ENCODE measurements around the gene DNM3.
A peak's percentile ranks its signal among the peaks of the same experiment; 100 is the strongest.

DNM3 gene

DNA sequence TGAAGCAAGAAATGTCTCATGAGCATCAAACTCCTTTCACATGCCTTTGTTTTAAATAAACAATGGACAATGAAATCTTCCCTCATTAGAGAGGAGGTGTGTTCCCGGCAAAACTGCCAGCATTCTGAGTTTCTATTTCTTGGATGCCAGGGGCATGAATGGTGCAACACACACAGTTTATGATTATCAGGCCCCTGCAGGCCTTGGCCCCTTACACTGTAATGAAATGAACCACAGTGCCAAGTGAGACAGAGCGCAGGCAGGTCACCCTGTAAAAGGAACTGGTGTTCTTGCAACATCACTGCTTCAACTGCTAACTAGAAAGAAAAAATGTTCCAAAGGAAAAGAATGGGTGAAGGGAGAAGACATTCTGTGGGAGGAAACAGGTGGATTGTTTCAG lies 606.3 kb downstream of the DNM3 start:
- TF ChIP-seq HDGF (IDR thresholded peaks at IDR 0.05; ENCODE audit: borderline replicate concordance) (no peak), ZNF384 (IDR thresholded peaks at IDR 0.05) (no peak), BHLHE40 (IDR thresholded peaks at IDR 0.05; ENCODE audit: borderline replicate concordance) (no peak), FOXA1 (IDR thresholded peaks at IDR 0.05) (no peak), NFRKB (IDR thresholded peaks at IDR 0.05) (no peak), LEF1 (IDR thresholded peaks at IDR 0.05; ENCODE audit: borderline replicate concordance) (no peak), SUZ12 (IDR thresholded peaks at IDR 0.05) (no peak), L3MBTL2 (conservative IDR thresholded peaks at IDR 0.05) (no peak), FOXK2 (IDR thresholded peaks at IDR 0.05) (no peak), SP1 (IDR thresholded peaks at IDR 0.05) (no peak), CTBP1 (IDR thresholded peaks at IDR 0.05; ENCODE audit: borderline replicate concordance) (no peak), FOXM1 (IDR thresholded peaks at IDR 0.05; ENCODE audit: borderline replicate concordance) (no peak), ARNT (IDR thresholded peaks at IDR 0.05) (no peak), TARDBP (IDR thresholded peaks at IDR 0.05) (no peak), ELF4 (IDR thresholded peaks at IDR 0.05) (no peak), PKNOX1 (IDR thresholded peaks at IDR 0.05) (no peak)
- ChIA-PET CTCF (no interaction called here), POLR2A (no interaction called here)
- DNase-seq (ENCODE audit: extremely low spot score), result no peak

GRCh38 chr1:172448995-172449584 lies 607.8 kb downstream of the DNM3 start:
- DNase-seq (ENCODE audit: extremely low spot score), result no peak
- TF ChIP-seq FOXK2 (IDR thresholded peaks at IDR 0.05) (no peak), L3MBTL2 (conservative IDR thresholded peaks at IDR 0.05) (no peak), FOXA1 (IDR thresholded peaks at IDR 0.05) (no peak), PKNOX1 (IDR thresholded peaks at IDR 0.05) (no peak), ARNT (IDR thresholded peaks at IDR 0.05) (no peak), ZNF384 (IDR thresholded peaks at IDR 0.05) (no peak)
- ChIA-PET POLR2A (no interaction called here), CTCF (interaction anchor here (0.5 kb wide), 1 partner anchor 394 kb away, joined by 3 read pairs; no protein-coding TSS in a partner anchor)

- DNase-seq (ENCODE audit: extremely low spot score), result peak; percentile 78
- TF ChIP-seq ELF4 (IDR thresholded peaks at IDR 0.05), result no peak
- no peak for TF ChIP-seq TARDBP (IDR thresholded peaks at IDR 0.05)
- no peak for TF ChIP-seq BHLHE40 (IDR thresholded peaks at IDR 0.05; ENCODE audit: borderline replicate concordance)
- TF ChIP-seq FOXM1 (IDR thresholded peaks at IDR 0.05; ENCODE audit: borderline replicate concordance), result no peak
- no peak for TF ChIP-seq CTBP1 (IDR thresholded peaks at IDR 0.05; ENCODE audit: borderline replicate concordance)
- no peak for TF ChIP-seq LEF1 (IDR thresholded peaks at IDR 0.05; ENCODE audit: borderline replicate concordance)
- no peak for TF ChIP-seq ARNT (IDR thresholded peaks at IDR 0.05)
- no peak for TF ChIP-seq SP1 (IDR thresholded peaks at IDR 0.05)
- TF ChIP-seq HDGF (IDR thresholded peaks at IDR 0.05; ENCODE audit: borderline replicate concordance), result no peak
- no peak for TF ChIP-seq PKNOX1 (IDR thresholded peaks at IDR 0.05)
- ChIA-PET CTCF (interaction anchor here (0.5 to 1.2 kb wide), 3 partner anchors 10 to 447 kb away, joined by 3 to 5 read pairs (median 3); no protein-coding TSS in a partner anchor), POLR2A (interaction anchor here (2.9 kb wide), 1 partner anchor 83 kb away, joined by 11 read pairs; the partner anchor contains the start of gene SUCO)
Measured at GRCh38 chr1:172449585-172450523, 608.6 kb downstream of the DNM3 start.

- CTCF ChIA-PET, result interaction anchor here (0.5 to 1.2 kb wide), 8 partner anchors 9 to 1248 kb away, joined by 3 to 6 read pairs (median 4); no protein-coding TSS in a partner anchor
- no peak for DNase-seq (ENCODE audit: extremely low spot score)
- TF ChIP-seq SUZ12 (IDR thresholded peaks at IDR 0.05), result no peak
- no peak for TF ChIP-seq FOXM1 (IDR thresholded peaks at IDR 0.05; ENCODE audit: borderline replicate concordance)
- no peak for TF ChIP-seq CTBP1 (IDR thresholded peaks at IDR 0.05; ENCODE audit: borderline replicate concordance)
- TF ChIP-seq PKNOX1 (IDR thresholded peaks at IDR 0.05), result no peak
- no peak for TF ChIP-seq FOXK2 (IDR thresholded peaks at IDR 0.05)
- no peak for TF ChIP-seq ARNT (IDR thresholded peaks at IDR 0.05)
- TF ChIP-seq BHLHE40 (IDR thresholded peaks at IDR 0.05; ENCODE audit: borderline replicate concordance), result no peak
- TF ChIP-seq ZNF384 (IDR thresholded peaks at IDR 0.05), result no peak
- TF ChIP-seq HDGF (IDR thresholded peaks at IDR 0.05; ENCODE audit: borderline replicate concordance), result no peak
- TF ChIP-seq NFRKB (IDR thresholded peaks at IDR 0.05), result no peak
- TF ChIP-seq FOXA1 (IDR thresholded peaks at IDR 0.05), result no peak
- TF ChIP-seq L3MBTL2 (conservative IDR thresholded peaks at IDR 0.05), result no peak
- no peak for TF ChIP-seq SP1 (IDR thresholded peaks at IDR 0.05)
- TF ChIP-seq LEF1 (IDR thresholded peaks at IDR 0.05; ENCODE audit: borderline replicate concordance), result no peak
- TF ChIP-seq TARDBP (IDR thresholded peaks at IDR 0.05), result no peak
- TF ChIP-seq ELF4 (IDR thresholded peaks at IDR 0.05), result no peak
- POLR2A ChIA-PET, result interaction anchor here (2.9 kb wide), 1 partner anchor 82 kb away, joined by 11 read pairs; the partner anchor contains the start of gene SUCO
Measured at GRCh38 chr1:172450524-172450885, 609.2 kb downstream of the DNM3 start.

DNA sequence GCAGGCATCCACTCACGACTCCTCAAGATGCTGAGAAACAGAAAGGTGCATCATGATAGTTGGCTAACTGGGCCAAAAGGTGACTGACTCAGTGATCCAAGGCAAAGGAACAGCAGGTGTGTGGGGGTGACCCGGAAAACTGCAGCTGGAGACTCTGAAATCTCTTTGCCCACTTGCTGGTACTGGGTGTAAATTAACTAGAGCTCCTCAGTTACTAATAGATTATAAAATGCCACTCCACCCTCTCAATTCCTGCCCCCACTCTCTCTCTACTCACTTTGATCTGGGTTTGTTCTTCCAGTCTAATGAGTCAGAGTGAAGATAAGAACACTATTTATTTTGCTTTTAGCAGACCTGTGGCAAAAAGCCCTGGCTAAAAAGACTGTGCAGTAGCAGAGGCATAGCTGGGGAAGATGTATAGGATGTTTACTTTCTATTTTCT lies 609.7 kb downstream of the DNM3 start:
- ChIA-PET CTCF (interaction anchor here (0.5 to 1.2 kb wide), 8 partner anchors 9 to 1247 kb away, joined by 3 to 6 read pairs (median 4); no protein-coding TSS in a partner anchor), POLR2A (interaction anchor here (2.9 kb wide), 1 partner anchor 81 kb away, joined by 11 read pairs; the partner anchor contains the start of gene SUCO)
- TF ChIP-seq HDGF (IDR thresholded peaks at IDR 0.05; ENCODE audit: borderline replicate concordance) (no peak), TARDBP (IDR thresholded peaks at IDR 0.05) (no peak), BHLHE40 (IDR thresholded peaks at IDR 0.05; ENCODE audit: borderline replicate concordance) (no peak), ELF4 (IDR thresholded peaks at IDR 0.05) (no peak), SUZ12 (IDR thresholded peaks at IDR 0.05) (no peak), ARNT (IDR thresholded peaks at IDR 0.05) (no peak), FOXA1 (IDR thresholded peaks at IDR 0.05) (no peak), L3MBTL2 (conservative IDR thresholded peaks at IDR 0.05) (no peak)
- no peak for DNase-seq (ENCODE audit: extremely low spot score)
